GM19438 (cell line): ENCODE data around the gene SIDT2.
"Not testable (repeated sequence)": the region's sequence is repeated elsewhere in the genome, so short reads cannot be mapped to it uniquely, and the experiment has no call there.

ENCODE experiments used
- ATAC-seq: cut with Tn5 transposase; IDR thresholded peaks from one replicate; pipeline ENCODE4 v1.9.1; 2021; ENCODE audit warnings: low read depth; ENCODE audit not compliant: unreplicated experiment

Gene SIDT2

GRCh38 chr11:117201658-117202305 lies 23.2 kb downstream of the SIDT2 start:
- ATAC-seq: no peak

GRCh38 chr11:117202386-117203068 lies 24.0 kb downstream of the SIDT2 start:
- ATAC-seq: no peak

DNA sequence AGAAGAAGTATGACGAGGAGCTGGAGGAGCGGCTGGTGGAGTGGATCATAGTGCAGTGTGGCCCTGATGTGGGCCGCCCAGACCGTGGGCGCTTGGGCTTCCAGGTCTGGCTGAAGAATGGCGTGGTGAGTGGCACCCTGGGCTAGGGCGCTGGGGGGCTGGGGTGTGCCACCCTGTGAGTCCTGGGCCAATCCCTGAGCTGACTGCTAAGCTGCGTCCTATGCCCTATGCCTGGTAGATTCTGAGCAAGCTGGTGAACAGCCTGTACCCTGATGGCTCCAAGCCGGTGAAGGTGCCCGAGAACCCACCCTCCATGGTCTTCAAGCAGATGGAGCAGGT lies 24.5 kb downstream of the SIDT2 start:
- no peak for ATAC-seq

- ATAC-seq: no peak
Measured at GRCh38 chr11:117204283-117205080, 25.9 kb downstream of the SIDT2 start.

GRCh38 chr11:117205211-117205818 lies 26.8 kb downstream of the SIDT2 start:
- no peak for ATAC-seq

DNA sequence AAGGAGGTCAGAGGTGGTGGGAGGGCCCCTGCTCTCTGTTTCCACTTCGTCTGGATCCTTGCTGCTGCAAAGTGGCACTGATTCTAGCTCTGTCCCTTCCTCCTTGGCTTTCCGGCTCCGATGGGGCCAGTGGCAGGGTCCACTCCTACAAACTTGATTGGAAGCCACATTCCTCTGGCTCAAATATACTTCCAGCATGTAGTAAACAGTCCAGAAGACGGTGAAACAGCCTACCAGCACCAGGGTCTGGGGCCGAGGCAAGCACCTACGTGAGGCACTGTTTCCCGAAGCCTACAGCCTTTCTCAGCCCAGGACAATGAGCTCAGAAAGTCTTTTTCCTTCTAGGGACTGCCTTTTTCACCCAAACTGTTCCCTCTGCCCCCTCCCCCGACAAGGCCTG lies 27.6 kb downstream of the SIDT2 start:
- ATAC-seq: not testable (repeated sequence)

DNA sequence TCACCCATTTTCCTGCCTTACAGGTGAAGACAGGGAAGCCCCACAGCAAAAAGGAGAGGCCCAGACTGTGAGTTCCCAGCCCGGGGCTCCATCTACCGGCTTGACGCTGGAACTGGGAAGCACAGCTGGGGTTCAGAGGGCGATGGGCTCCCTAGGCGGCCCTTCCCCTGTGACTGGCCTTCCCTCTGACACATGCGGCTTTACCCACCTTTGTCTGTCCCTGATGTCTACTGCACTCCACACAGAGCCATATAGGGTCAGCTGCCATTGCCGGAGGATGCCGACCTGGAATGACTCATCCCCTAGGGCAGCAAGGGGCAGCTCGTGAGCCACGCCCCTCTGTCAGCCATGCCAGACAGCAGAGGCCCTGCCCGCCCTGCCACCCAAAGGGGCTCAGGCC lies 28.3 kb downstream of the SIDT2 start:
- ATAC-seq: not testable (repeated sequence)

- not testable (repeated sequence) for ATAC-seq
Measured at GRCh38 chr11:117207481-117207880, 28.9 kb downstream of the SIDT2 start.

- not testable (repeated sequence) for ATAC-seq
Measured at GRCh38 chr11:117208710-117209109, 30.2 kb downstream of the SIDT2 start.

DNA sequence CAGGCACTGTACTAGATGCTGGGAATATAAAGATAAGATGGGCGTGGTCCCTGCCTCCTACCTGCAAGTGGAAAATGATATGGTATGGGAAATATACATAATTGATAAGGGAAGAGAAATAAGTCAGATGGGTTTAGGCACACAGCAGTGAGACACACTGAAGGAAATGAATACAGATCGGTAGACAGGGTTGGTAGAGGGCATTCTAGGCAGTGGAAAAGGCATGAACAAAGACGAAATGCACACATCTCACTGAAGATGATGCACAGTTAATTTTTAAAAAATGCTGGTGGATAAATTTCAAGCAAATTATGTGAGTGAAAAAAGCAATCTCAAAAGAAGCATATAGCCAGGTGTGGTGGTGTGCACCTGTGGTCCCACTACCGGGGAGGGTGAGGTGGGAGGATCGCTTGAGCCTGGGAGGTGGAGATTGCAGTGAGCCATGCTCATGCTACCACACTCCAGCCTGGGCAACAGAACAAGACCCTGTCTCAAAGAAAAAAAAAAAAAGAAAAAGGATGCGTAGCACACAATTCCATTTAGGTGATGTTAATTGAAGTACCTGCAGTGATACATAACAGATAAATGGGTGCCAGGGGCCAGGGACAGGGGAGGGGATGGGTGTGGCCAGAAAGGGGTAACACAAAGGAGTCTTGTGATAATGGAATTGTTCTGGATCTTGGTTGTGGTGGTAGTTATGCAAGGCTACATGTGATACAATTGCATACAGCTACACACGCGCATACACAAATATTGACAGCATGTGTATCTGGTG lies 31.0 kb downstream of the SIDT2 start:
- ATAC-seq: not testable (repeated sequence)

GRCh38 chr11:117210620-117211019 lies 32.1 kb downstream of the SIDT2 start:
- no peak for ATAC-seq

DNA sequence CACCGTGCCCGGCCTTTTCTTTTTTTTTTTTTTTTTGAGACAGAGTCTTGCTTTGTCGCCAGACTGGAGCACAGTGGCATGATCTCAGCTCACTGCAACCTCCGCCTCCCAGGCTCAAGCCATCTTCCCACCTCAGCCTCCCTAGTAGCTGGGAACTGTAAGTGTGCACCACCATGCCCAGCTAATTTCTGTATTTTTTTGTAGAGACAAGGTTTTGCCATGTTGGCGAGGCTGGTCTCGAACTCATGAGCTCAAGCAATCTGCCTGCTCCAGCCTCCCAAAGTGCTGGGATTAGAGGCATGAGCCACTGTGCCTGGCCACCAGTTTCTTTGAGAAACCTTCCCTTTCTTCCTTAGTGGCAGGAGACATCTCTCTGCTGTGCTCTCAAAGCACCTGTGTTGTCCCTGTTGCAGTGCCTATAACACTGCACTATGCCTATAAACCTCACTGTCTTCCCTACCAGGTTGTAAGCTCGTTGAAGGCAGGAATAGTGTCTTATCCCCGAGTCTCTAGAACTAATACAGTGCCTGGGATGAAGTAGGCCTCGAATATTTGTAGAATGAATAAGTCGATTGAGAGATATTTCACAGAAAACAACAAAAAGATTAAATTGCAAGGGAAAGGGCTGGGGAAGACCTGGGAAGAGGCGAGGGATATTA lies 34.3 kb downstream of the SIDT2 start:
- ATAC-seq: no peak

- no peak for ATAC-seq
Measured at GRCh38 chr11:117214404-117215110, 36.0 kb downstream of the SIDT2 start.

DNA sequence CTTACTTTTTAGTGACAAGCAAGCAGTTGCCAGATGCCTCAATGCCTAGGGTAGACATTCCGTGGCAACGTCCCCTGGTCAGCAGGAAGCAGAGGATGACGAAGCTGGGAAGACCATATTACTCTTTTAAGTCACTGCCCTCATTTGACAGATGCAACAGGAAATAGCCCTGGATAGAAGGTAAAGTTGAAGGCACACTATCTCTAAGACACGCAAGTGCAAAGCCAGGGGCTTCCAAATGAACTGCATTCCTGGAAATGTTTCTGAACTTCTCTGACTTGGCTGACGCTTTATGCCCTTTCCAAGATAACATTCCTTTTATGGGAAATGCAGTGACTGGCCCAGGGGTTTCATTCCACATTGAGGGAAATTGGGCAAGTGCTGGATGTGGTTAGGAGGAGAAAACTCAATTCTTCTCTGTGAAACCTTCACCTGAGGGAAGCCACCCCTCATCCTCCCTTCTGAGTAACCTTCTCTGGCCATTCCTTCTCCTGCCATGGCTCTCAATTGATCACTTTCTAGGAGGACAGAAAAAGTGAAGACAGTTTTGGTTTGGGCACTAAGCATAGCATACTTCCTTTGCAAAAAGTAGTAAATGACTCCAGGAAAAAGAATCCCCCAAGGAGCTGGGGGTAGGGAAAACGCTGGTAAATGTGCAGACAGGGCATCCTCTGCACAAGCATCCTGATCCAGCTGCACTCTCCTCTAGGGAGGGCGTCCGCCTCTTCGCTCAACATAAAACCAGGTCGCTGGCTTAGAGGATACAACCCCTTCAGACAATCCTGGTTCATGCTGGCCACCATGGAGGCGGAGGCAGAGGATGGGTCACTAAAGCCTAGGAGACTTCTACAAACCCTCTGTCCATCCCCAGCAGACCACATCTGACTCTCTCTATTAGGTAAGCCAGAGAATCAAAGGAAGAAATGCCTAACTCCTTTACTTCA lies 38.9 kb downstream of the SIDT2 start:
- no peak for ATAC-seq

DNA sequence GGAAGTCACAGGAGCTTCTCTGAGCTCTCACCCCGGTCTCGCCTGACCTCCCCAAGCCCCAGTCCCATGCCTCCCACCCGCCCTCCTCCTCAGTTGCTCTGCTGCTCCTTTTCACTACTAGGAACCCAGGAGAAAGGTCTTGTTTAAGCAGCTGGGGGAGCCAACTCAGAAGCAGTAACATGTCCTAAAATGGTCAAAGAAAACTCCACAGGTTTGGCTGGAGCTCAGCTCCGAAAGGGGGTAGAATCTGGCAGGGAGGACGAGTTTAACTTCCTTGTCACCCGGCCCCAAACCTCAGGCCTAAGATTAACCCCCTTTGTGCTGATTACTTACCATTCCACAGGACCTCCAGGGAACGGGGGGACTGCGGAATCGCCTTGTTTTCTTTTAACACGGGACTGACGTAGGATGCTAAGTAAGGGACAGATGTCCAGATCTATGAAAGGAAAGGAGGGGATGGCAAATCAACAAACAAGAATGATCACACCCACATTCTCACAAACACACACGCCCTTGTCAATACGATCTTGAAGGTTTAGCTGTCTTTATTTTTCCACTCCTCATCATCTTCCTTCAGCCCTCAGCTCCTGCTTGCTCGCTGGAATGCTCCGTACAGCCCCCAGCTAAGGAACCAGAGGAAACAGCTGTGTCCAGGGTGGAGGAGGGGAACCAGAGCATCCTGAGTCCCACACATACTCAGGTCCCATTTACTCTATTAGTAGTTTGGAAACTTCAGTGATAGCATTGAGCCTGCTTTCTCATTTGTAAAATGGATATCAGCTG lies 39.8 kb downstream of the SIDT2 start:
- no peak for ATAC-seq

DNA sequence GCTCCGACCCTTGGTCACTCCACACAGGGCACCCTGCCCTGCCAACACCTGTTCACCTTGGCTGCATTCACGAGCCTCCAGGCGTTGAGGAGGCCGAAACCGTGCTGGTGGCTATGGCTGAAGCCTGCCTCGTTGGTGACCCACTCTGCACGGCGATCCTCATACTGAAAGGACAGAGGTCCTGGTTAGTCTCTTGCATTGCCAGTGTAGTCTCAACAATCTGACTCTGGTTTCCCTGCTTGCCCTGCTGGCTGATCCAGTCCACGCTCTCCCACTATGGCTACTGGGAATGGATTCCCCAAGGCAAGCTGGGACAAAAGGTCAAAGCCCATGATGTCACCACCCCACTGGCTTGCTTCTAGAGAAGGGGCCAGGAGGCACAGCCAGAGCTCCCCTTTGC lies 40.5 kb downstream of the SIDT2 start:
- no peak for ATAC-seq

DNA sequence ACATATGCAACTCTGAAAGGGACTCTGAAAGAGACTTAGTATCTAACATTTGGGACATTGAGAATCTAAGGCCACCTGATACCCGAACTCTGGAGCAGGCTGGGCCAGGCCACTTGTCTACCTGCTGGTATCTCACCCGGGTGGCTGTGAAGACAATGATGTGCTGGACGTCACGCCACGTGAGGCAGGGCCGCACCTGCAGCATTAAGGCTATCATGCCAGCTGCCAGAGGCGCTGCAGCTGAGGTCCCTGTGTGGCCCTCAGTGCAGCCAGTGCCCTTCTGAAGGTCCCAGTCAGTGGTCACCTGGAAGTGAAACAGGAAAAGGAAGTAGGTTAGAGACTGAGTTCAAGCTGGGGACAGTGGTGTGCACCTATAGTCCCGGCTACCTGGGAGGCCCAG lies 40.9 kb downstream of the SIDT2 start:
- ATAC-seq: no peak

DNA sequence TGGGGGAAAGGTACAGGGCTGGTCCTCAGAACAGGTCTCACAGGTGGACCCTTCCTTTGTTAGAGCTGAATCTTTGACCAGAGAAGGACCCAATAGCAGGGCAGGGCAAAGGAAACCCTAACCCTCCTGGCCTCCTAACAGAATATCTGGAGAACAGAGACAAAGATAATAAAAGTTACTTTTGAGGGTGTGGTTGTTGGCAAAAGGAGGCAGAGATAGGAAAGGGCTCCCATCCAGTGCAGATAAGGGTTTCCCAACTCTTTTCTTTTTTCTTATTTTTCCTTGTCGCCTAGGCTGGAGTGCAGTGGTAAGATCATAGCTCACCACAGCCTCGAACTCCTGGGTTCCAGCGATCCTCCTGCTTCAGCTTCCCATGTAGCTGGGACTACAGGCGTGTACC lies 41.5 kb downstream of the SIDT2 start:
- no peak for ATAC-seq
